PC-9 (cell line): ENCODE measurements around the gene PUM2.

Experiments used
- EZH2 ChIP-seq: fragments of 200-600 bp; sonication (generic); IDR thresholded peaks from 2 replicates; pipeline ENCODE4 v1.8.0; 2017; ENCODE audit warnings: antibody characterized with exemption, low read depth
- TF ChIP-seq, protein P1 (sequence below): fragments of 200-600 bp; sonication (generic); conservative IDR thresholded peaks from 2 replicates; pipeline ENCODE4 v1.6.1; 2017; ENCODE audit warnings: mixed run types, antibody characterized with exemption, mild to moderate bottlenecking, moderate library complexity

DNA sequence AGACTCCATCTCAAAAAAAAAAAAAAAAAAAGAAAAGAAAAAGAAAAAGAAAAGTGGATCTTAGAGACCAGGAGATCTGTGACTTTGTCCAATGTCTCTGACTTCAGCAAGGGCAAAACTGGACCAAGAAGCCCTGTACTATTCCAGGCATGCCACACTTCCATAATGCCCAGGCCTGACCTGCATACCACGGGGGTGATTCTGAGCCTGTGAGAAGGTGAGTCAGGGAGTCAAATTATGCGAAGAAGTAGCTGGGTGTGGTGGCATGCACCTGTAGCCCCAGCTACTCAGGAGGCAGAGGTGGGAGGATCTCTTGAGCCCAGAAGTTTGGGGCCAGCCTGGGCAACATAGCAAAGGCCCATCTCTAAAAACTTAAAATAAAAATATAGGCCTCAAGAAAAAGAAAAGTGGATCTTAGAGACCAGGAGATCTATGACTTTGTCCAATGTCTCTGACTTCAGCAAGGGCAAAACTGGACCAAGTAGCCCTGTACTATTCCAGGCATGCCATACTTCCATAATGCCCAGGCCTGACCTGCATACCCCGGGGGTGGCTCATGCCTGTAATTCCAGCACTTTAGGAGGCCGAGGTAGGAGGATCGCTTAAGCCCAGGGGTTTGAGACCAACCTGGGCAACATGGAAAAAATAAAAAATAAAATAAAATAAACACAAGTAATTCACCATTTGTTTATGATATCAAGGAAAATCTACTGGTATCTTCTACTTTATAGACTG, 12.2 kb upstream of the PUM2 start:
- TF ChIP-seq, protein P1, sequence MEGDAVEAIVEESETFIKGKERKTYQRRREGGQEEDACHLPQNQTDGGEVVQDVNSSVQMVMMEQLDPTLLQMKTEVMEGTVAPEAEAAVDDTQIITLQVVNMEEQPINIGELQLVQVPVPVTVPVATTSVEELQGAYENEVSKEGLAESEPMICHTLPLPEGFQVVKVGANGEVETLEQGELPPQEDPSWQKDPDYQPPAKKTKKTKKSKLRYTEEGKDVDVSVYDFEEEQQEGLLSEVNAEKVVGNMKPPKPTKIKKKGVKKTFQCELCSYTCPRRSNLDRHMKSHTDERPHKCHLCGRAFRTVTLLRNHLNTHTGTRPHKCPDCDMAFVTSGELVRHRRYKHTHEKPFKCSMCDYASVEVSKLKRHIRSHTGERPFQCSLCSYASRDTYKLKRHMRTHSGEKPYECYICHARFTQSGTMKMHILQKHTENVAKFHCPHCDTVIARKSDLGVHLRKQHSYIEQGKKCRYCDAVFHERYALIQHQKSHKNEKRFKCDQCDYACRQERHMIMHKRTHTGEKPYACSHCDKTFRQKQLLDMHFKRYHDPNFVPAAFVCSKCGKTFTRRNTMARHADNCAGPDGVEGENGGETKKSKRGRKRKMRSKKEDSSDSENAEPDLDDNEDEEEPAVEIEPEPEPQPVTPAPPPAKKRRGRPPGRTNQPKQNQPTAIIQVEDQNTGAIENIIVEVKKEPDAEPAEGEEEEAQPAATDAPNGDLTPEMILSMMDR, result no peak
- TF ChIP-seq EZH2, result no peak
